Lung (tissue), 12 donors: ENCODE data around the gene VPS45. TPM values are rescaled to one million over a fixed set of nuclear protein-coding genes. Genes with fewer than 3 reads are reported as not detected.
A peak's percentile ranks its signal among the peaks of the same experiment; 100 is the strongest.

Experiments used
- ATAC-seq: fragments of 200-7000 bp; cut with Tn5 transposase; one replicate; pipeline ENCODE4 v1.9.1; 2020; ENCODE audit warnings: moderate number of reproducible peaks; ENCODE audit not compliant: insufficient read depth, low FRiP score
- DNase-seq, 3 donors: peaks; one replicate each; pipeline ENCODE4 v3.0.0-alpha.2; 2013 to 2017
- H3K27ac ChIP-seq, 2 donors: one replicate each; pipeline ENCODE4 v1.5.1; 2013; ENCODE audit warnings: mild to moderate bottlenecking in 2 of 2, moderate library complexity in 2 of 2, control low read depth in 1 of 2, inconsistent platforms in 1 of 2, low read depth in 1 of 2, low read length in 1 of 2
- H3K27me3 ChIP-seq, 3 donors: one replicate each; pipeline ENCODE4 v1.5.1; 2013; ENCODE audit warnings: low read length in 2 of 3; ENCODE audit not compliant: control insufficient read depth in 3 of 3, insufficient read depth in 3 of 3
- H3K36me3 ChIP-seq, 4 donors: one replicate each; pipeline ENCODE4 v1.5.1; 2013; ENCODE audit warnings: low read length in 4 of 4, mild to moderate bottlenecking in 1 of 4, moderate library complexity in 1 of 4; ENCODE audit not compliant: control insufficient read depth in 4 of 4, insufficient read depth in 4 of 4
- H3K4me1 ChIP-seq, 5 donors: one replicate each; pipeline ENCODE4 v1.5.1; 2013; ENCODE audit warnings: low read length in 5 of 5, mild to moderate bottlenecking in 2 of 5, moderate library complexity in 1 of 5; ENCODE audit not compliant: control insufficient read depth in 5 of 5, insufficient read depth in 5 of 5
- H3K4me3 ChIP-seq: one replicate; pipeline ENCODE4 v1.5.1; 2013; ENCODE audit warnings: mild to moderate bottlenecking, control low read depth, moderate library complexity
- H3K9ac ChIP-seq, 2 donors: one replicate each; pipeline ENCODE4 v1.5.1; 2013; ENCODE audit warnings: low read length in 2 of 2, control low read depth in 1 of 2; ENCODE audit not compliant: insufficient read depth in 1 of 2
- H3K9me3 ChIP-seq, 4 donors: one replicate each; pipeline ENCODE4 v1.5.1; 2013; ENCODE audit warnings: low read length in 3 of 4, mild to moderate bottlenecking in 1 of 4, moderate library complexity in 1 of 4; ENCODE audit not compliant: control insufficient read depth in 4 of 4, insufficient read depth in 3 of 4
- CTCF ChIP-seq: IDR thresholded peaks from 2 replicates; pipeline ENCODE4 v1.5.1; 2012; ENCODE audit warnings: mild to moderate bottlenecking; ENCODE audit errors: control extremely low read depth, extremely low read depth
- WGBS, 2 donors: extraction: QIAGEN DNeasy Blood & Tissue Kit; methylation state at CpG; one replicate each; pipeline ENCODE4 v1.1.7; 2013; 5-methylcytosine and 5-hydroxymethylcytosine counted together
- polyA plus RNA-seq, 2 donors: library from polyadenylated mRNA; stranded (reverse); fragments of 200-250 nt; gene quantifications; one replicate each; pipeline ENCODE4 v1.2.1, GENCODE V29; 2013
- total RNA-seq, 2 donors: library from RNA; depleted of rRNA in 1 of 2; stranded (reverse); fragments of >200 nt in 1 of 2; gene quantifications; one replicate each; pipeline ENCODE4 v1.2.1, GENCODE V29; 2014 to 2021
- donor health status: control.
- donor health status: control.
- donor health status: Bipolar disorder and iron deficiency.
- donor health status: healthy.
- donor health status: DM: yes; HTN: yes; CAD: no.

Gene VPS45
- total and polyA plus RNA-seq, 4 donors, result 16.3 to 86.7 (median 26.1) TPM

GRCh38 chr1:150164224-150164623 lies 96.6 kb downstream of the VPS45 start:
- ATAC-seq (no peak), DNase-seq (no peak)
- WGBS, 2 donors, result 61 to 85% methylated on average over 5 of the region's 5 CpGs
- Histone ChIP-seq H3K9ac (no peak overlapping the region), H3K27ac (peak overlapping the region; percentile 62 to 92), H3K9me3 (no peaks in the 10 kb centered on the region), H3K36me3 (peaks cover 1 to 14% (median 6%) of the 10 kb centered on the region in 4 donors), H3K27me3 (no peaks in the 10 kb centered on the region), H3K4me1 (peaks cover 3 to 49% (median 21%) of the 10 kb centered on the region in 5 donors), H3K4me3 (no peak overlapping the region)
- no peak for TF ChIP-seq CTCF

GRCh38 chr1:150164779-150165178 lies 97.2 kb downstream of the VPS45 start:
- H3K4me3 ChIP-seq, result no peak overlapping the region
- no peak overlapping the region for H3K9ac ChIP-seq
- no peak for ATAC-seq
- peaks cover 3 to 45% (median 20%) of the 10 kb centered on the region in 5 donors for H3K4me1 ChIP-seq
- H3K27ac ChIP-seq, result no peak overlapping the region
- no peaks in the 10 kb centered on the region for H3K9me3 ChIP-seq
- WGBS, 2 donors, result 88 to 90% methylated on average over 5 of the region's 5 CpGs
- peaks cover 0 to 9% (median 2%) of the 10 kb centered on the region in 4 donors for H3K36me3 ChIP-seq
- peak in 1 of 3 donors; percentile 53 for DNase-seq
- H3K27me3 ChIP-seq, result no peaks in the 10 kb centered on the region
- TF ChIP-seq CTCF, result no peak

- DNase-seq (peak; percentile 61 to 64 (median 63)), ATAC-seq (no peak)
- H3K36me3 ChIP-seq, result peaks cover 0 to 3% (median 0%) of the 10 kb centered on the region in 4 donors
- H3K9ac ChIP-seq, result no peak overlapping the region
- H3K27me3 ChIP-seq, result no peaks in the 10 kb centered on the region
- 68 to 69% methylated on average over 14 of the region's 14 CpGs for WGBS, 2 donors
- H3K4me3 ChIP-seq, result no peak overlapping the region
- peak; percentile 42 for TF ChIP-seq CTCF
- H3K4me1 ChIP-seq, result peaks cover 3 to 38% (median 19%) of the 10 kb centered on the region in 5 donors
- H3K27ac ChIP-seq, result no peak overlapping the region
- no peaks in the 10 kb centered on the region for H3K9me3 ChIP-seq
Measured at GRCh38 chr1:150165622-150166612, 98.3 kb downstream of the VPS45 start.
